Head of caudate nucleus (tissue), 42 donors: ENCODE results near the gene STRA8.
A peak's percentile ranks its signal among the peaks of the same experiment; 100 is the strongest.

ENCODE experiments used
- DNase-seq, 42 donors: peaks; one replicate each; pipeline versions ENCODE4 v3.0.0 to v3.0.0-alpha.2; 2020 to 2021; ENCODE audit warnings: mixed read lengths in 7 of 42
- intact Hi-C: fragments of 100-400 bp; cut with DNase I; formaldehyde crosslinking; loops from one replicate; pipeline ENCODE4 v1.15.0; 2022

Gene STRA8

GRCh38 chr7:135259702-135260101 lies 26.1 kb downstream of the STRA8 start:
- intact Hi-C loops: no loop called here
- DNase-seq: no peak

GRCh38 chr7:135260470-135260869 lies 26.8 kb downstream of the STRA8 start:
- intact Hi-C loops: no loop called here
- DNase-seq: peak in 1 of 42 donors; percentile 15

- intact Hi-C loops: no loop called here
- peak in 32 of 42 donors; percentile 15 to 69 (median 46) for DNase-seq
These were observed 27.5 kb downstream of the STRA8 start for GRCh38 chr7:135260930-135261721.

- DNase-seq: peak in 1 of 42 donors; percentile 40
- intact Hi-C loops: no loop called here
These were observed 29.1 kb downstream of the STRA8 start for GRCh38 chr7:135262623-135263320.

- peak in 1 of 42 donors; percentile 15 for DNase-seq
- intact Hi-C loops: no loop called here
These were observed 29.8 kb downstream of the STRA8 start for GRCh38 chr7:135263321-135263970.

- intact Hi-C loops: no loop called here
These were observed 32.0 kb downstream of the STRA8 start for GRCh38 chr7:135265637-135266036.

GRCh38 chr7:135269921-135270320 lies 36.3 kb downstream of the STRA8 start:
- peak in 1 of 42 donors; percentile 16 for DNase-seq
- intact Hi-C loops: no loop called here

More at GRCh38 chr7:135265637-135266036, 32.0 kb downstream of the STRA8 start:
- no peak for DNase-seq

GRCh38 chr7:135270577-135271254 lies 37.1 kb downstream of the STRA8 start:
- peak in 6 of 42 donors; percentile 17 to 51 (median 37) for DNase-seq
- intact Hi-C loops: no loop called here

- DNase-seq: no peak
- intact Hi-C loops: no loop called here
These were observed 37.6 kb downstream of the STRA8 start for GRCh38 chr7:135271255-135271615.

GRCh38 chr7:135272303-135272702 lies 38.7 kb downstream of the STRA8 start:
- no peak for DNase-seq
- intact Hi-C loops: no loop called here

GRCh38 chr7:135273581-135273980 lies 39.9 kb downstream of the STRA8 start:
- DNase-seq: no peak

GRCh38 chr7:135274495-135275268 lies 41.0 kb downstream of the STRA8 start:
- peak in 41 of 42 donors; percentile 34 to 92 (median 79) for DNase-seq
- intact Hi-C loops: loop anchor here (5.0 kb wide), 1 partner anchor 238 kb away; the partner anchor contains the start of gene CNOT4

More at GRCh38 chr7:135273581-135273980, 39.9 kb downstream of the STRA8 start:
- intact Hi-C loops: no loop called here

GRCh38 chr7:135275971-135276580 lies 42.4 kb downstream of the STRA8 start:
- intact Hi-C loops: loop anchor here (5.0 kb wide), 1 partner anchor 236 kb away; the partner anchor contains the start of gene CNOT4

GRCh38 chr7:135277161-135277560 lies 43.5 kb downstream of the STRA8 start:
- intact Hi-C loops: loop anchor here (5.0 kb wide), 1 partner anchor 235 kb away; the partner anchor contains the start of gene CNOT4
- peak in 2 of 42 donors; percentile 19 to 28 for DNase-seq

More at GRCh38 chr7:135275971-135276580, 42.4 kb downstream of the STRA8 start:
- peak in 1 of 42 donors; percentile 20 for DNase-seq

- intact Hi-C loops: loop anchor here (5.0 kb wide), 2 partner anchors 276 to 366 kb away; partner anchors contain the start of gene NUP205
- peak; percentile 57 to 95 (median 87) for DNase-seq
These were observed 47.8 kb downstream of the STRA8 start for GRCh38 chr7:135281363-135281949.

GRCh38 chr7:135282561-135283254 lies 49.1 kb downstream of the STRA8 start:
- DNase-seq: peak in 1 of 42 donors; percentile 41
- intact Hi-C loops: loop anchor here (5.0 kb wide), 2 partner anchors 275 to 365 kb away; partner anchors contain the start of gene NUP205
